ENCODE data around the gene SLC38A5. TPM values are rescaled to one million over a fixed set of nuclear protein-coding genes. Genes with fewer than 3 reads are reported as not detected.

Gene SLC38A5
- polyA plus RNA-seq, 1 of the 3 experiments (the other 2 are of a cell fraction), result 0.33 TPM

DNA sequence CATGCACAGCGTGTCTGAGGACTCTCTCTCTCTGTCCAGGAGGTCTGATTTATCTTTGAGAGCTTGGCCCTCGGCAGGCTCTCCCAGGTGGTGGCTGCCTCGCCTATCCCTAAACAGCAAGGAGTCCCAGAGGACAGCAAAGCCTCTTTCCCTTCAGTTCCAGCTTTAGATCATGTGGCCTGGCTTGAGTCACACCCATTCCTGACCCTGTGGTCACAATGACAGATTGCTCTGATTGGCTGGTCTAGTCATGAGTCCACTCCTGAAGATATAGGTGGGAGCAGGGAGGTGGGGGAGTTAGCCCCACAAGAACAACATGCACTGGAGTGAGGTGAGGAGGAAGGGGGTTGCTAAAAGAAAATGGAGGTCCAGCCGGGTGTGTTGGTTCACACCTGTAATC lies 26.6 kb upstream of the SLC38A5 start:
- H3K4me3 ChIP-seq (ENCODE audit: low read depth in 2 of 2, low read length in 1 of 2), result no peak overlapping the region
- ChIA-PET POLR2A (interaction anchor here (0.6 kb wide), 1 partner anchor 555 kb away, joined by 4 read pairs; no protein-coding TSS in a partner anchor), CTCF (interaction anchor here (0.6 to 1.5 kb wide), 2 partner anchors 14 to 30 kb away, joined by 3 to 5 read pairs; no protein-coding TSS in a partner anchor)
- 58% methylated on average over 4 of the region's 4 CpGs for WGBS (ENCODE audit: low lambda C conversion rate)
- H3K9ac ChIP-seq, result no peak overlapping the region
- TF ChIP-seq GATA2 (CRISPR knock-in tag; IDR thresholded peaks at IDR 0.05), result no peak
- TF ChIP-seq, protein P1, sequence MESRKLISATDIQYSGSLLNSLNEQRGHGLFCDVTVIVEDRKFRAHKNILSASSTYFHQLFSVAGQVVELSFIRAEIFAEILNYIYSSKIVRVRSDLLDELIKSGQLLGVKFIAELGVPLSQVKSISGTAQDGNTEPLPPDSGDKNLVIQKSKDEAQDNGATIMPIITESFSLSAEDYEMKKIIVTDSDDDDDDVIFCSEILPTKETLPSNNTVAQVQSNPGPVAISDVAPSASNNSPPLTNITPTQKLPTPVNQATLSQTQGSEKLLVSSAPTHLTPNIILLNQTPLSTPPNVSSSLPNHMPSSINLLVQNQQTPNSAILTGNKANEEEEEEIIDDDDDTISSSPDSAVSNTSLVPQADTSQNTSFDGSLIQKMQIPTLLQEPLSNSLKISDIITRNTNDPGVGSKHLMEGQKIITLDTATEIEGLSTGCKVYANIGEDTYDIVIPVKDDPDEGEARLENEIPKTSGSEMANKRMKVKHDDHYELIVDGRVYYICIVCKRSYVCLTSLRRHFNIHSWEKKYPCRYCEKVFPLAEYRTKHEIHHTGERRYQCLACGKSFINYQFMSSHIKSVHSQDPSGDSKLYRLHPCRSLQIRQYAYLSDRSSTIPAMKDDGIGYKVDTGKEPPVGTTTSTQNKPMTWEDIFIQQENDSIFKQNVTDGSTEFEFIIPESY (IDR thresholded peaks at IDR 0.05; ENCODE audit: borderline replicate concordance, low read depth), result no peak
- no peak for TF ChIP-seq YY1 (IDR thresholded peaks at IDR 0.05; ENCODE audit: low read depth)
- no peak for TF ChIP-seq FOXJ3 (CRISPR knock-in tag; IDR thresholded peaks at IDR 0.05)
- TF ChIP-seq RXRA (IDR thresholded peaks at IDR 0.05; ENCODE audit: borderline replicate concordance, low read depth), result no peak
- TF ChIP-seq, protein P2, sequence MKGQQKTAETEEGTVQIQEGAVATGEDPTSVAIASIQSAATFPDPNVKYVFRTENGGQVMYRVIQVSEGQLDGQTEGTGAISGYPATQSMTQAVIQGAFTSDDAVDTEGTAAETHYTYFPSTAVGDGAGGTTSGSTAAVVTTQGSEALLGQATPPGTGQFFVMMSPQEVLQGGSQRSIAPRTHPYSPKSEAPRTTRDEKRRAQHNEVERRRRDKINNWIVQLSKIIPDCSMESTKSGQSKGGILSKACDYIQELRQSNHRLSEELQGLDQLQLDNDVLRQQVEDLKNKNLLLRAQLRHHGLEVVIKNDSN (IDR thresholded peaks at IDR 0.05; ENCODE audit: borderline replicate concordance, low read depth), result no peak; the same call in 1 of the 2 replicates
- TF ChIP-seq, protein P3, sequence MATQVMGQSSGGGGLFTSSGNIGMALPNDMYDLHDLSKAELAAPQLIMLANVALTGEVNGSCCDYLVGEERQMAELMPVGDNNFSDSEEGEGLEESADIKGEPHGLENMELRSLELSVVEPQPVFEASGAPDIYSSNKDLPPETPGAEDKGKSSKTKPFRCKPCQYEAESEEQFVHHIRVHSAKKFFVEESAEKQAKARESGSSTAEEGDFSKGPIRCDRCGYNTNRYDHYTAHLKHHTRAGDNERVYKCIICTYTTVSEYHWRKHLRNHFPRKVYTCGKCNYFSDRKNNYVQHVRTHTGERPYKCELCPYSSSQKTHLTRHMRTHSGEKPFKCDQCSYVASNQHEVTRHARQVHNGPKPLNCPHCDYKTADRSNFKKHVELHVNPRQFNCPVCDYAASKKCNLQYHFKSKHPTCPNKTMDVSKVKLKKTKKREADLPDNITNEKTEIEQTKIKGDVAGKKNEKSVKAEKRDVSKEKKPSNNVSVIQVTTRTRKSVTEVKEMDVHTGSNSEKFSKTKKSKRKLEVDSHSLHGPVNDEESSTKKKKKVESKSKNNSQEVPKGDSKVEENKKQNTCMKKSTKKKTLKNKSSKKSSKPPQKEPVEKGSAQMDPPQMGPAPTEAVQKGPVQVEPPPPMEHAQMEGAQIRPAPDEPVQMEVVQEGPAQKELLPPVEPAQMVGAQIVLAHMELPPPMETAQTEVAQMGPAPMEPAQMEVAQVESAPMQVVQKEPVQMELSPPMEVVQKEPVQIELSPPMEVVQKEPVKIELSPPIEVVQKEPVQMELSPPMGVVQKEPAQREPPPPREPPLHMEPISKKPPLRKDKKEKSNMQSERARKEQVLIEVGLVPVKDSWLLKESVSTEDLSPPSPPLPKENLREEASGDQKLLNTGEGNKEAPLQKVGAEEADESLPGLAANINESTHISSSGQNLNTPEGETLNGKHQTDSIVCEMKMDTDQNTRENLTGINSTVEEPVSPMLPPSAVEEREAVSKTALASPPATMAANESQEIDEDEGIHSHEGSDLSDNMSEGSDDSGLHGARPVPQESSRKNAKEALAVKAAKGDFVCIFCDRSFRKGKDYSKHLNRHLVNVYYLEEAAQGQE (IDR thresholded peaks at IDR 0.05; ENCODE audit: low read depth, low read length), result no peak
- TF ChIP-seq RAD21 (IDR thresholded peaks at IDR 0.05; ENCODE audit: low read length), result no peak
- TF ChIP-seq SMC3 (IDR thresholded peaks at IDR 0.05; ENCODE audit: low read depth, low read length), result no peak
- no peak for TF ChIP-seq GABPA (IDR thresholded peaks at IDR 0.05; ENCODE audit: low read depth)
- TF ChIP-seq, protein P4, sequence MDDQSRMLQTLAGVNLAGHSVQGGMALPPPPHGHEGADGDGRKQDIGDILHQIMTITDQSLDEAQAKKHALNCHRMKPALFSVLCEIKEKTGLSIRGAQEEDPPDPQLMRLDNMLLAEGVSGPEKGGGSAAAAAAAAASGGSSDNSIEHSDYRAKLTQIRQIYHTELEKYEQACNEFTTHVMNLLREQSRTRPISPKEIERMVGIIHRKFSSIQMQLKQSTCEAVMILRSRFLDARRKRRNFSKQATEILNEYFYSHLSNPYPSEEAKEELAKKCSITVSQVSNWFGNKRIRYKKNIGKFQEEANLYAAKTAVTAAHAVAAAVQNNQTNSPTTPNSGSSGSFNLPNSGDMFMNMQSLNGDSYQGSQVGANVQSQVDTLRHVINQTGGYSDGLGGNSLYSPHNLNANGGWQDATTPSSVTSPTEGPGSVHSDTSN (IDR thresholded peaks at IDR 0.05), result no peak
- TF ChIP-seq, protein P5, sequence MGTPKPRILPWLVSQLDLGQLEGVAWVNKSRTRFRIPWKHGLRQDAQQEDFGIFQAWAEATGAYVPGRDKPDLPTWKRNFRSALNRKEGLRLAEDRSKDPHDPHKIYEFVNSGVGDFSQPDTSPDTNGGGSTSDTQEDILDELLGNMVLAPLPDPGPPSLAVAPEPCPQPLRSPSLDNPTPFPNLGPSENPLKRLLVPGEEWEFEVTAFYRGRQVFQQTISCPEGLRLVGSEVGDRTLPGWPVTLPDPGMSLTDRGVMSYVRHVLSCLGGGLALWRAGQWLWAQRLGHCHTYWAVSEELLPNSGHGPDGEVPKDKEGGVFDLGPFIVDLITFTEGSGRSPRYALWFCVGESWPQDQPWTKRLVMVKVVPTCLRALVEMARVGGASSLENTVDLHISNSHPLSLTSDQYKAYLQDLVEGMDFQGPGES (IDR thresholded peaks at IDR 0.05; ENCODE audit: low read depth, low read length), result no peak
- no peak for TF ChIP-seq TCF12 (IDR thresholded peaks at IDR 0.05)
- H4K20me1 ChIP-seq (ENCODE audit: insufficient read depth), result no peaks in the 10 kb centered on the region
- no peaks in the 10 kb centered on the region for H3F3A ChIP-seq (replicated peaks; ENCODE audit: insufficient read depth)
- no peak overlapping the region for H3K27ac ChIP-seq (ENCODE audit: low read depth in 2 of 2, low read length in 1 of 2)
- H3K79me2 ChIP-seq (ENCODE audit: insufficient read depth), result no peaks in the 10 kb centered on the region
- H3K36me3 ChIP-seq (replicated peaks in 1 of 2; ENCODE audit: control insufficient read depth in 1 of 2, insufficient read depth in 2 of 2, low read length in 1 of 2), result no peaks in the 10 kb centered on the region
- DNase-seq, result no peak
- H3K4me2 ChIP-seq, result no peak overlapping the region
- H3K4me1 ChIP-seq (ENCODE audit: control insufficient read depth in 1 of 2, insufficient read depth in 2 of 2, low read depth in 1 of 2, low read length in 1 of 2), result no peaks in the 10 kb centered on the region
- H3K9me2 ChIP-seq, result no peaks in the 10 kb centered on the region
- no peak overlapping the region for H2AFZ ChIP-seq (ENCODE audit: low read depth)
- no peaks in the 10 kb centered on the region; the same call in 1 of the 2 replicates for H3K27me3 ChIP-seq (ENCODE audit: insufficient read depth)
- no peaks in the 10 kb centered on the region for H3K9me3 ChIP-seq

All from SK-N-SH (cell line).